NT2/D1 (cell line): ENCODE data around the gene CACNA1D.

Experiments
- YY1 ChIP-seq: IDR thresholded peaks from 2 replicates; pipeline ENCODE4 v1.6.1; 2011; ENCODE audit not compliant: insufficient read length, insufficient read depth
- ZNF274 ChIP-seq: IDR thresholded peaks from 2 replicates; pipeline ENCODE4 v1.6.1; 2011; ENCODE audit warnings: mild to moderate bottlenecking, low read depth, low read length

DNA sequence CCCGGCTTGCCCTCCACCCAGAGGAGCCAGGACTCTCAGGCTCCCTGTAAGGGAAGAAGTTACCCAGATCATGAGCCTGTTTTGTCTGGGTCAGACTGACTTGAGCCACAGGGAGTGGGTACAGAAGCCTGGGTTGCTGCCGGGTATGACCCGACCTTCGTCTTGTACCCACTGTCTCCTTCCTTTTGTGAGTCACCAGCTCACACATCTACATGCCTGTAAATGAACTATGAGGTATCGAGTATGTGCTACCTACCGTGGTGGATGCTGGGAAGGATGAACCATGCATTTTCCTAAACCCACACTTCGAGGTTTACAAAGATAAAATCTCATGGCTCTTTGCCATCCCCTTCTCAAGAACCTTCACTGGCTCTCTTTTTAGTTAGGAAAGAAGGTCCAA is 56.9 kb downstream of the CACNA1D start:
- TF ChIP-seq ZNF274 = no peak
- no peak for TF ChIP-seq YY1
